Stimulated activated CD4-positive, alpha-beta T cell treated with anti-CD3 and anti-CD28 coated beads, Interleukin-4, amount 100 ng/mL, for 24 hours (primary cell): ENCODE measurements around the gene TCN1.
A peak's percentile ranks its signal among the peaks of the same experiment; 100 is the strongest.
"Not testable (repeated sequence)": the region's sequence is repeated elsewhere in the genome, so short reads cannot be mapped to it uniquely, and the experiment has no call there.

Source experiments
- DNase-seq: peaks from one replicate; pipeline ENCODE4 v3.0.0-alpha.2; 2020

TCN1 gene

GRCh38 chr11:59854871-59855270 lies 11.4 kb downstream of the TCN1 start:
- no peak for DNase-seq

DNA sequence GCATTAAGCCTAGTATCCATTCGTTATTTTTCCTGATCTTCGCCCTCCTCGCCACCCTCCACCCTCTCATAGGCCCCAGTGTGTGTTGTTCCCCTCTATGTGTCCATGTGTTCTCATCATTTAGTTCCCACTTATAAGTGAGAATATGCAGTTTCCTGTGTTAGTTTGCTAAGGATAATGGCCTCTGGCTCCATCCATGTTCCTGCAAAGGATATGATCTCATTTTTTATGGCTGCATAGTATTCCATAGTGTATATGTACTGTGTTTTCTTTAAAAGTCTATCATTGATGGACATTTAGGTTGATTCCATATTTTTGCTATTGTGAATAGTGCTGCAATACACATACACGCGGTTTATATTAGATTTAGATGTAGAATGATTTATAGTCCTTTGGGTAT lies 14.9 kb downstream of the TCN1 start:
- DNase-seq: not testable (repeated sequence)

DNA sequence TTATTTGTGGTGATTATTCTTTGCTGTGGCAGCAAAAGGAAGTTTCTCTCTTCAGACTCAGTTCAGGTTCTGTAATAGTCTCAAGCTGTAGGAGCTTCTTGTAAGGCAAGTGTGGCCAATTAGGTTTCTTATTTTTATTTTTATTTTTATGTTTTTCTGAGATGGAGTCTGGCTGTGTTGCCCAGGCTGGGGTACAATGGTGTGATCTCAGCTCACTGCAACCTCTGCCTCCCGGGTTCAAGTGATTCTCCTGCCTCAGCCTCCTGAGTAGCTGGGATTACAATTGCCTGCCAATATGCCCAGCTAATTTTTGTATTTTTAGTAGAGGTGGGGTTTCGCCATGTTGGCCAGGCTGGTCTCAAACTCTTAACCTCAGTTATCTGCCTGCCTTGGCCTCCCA lies 16.7 kb downstream of the TCN1 start:
- DNase-seq: not testable (repeated sequence)

GRCh38 chr11:59849129-59849528 lies 17.2 kb downstream of the TCN1 start:
- no peak for DNase-seq

DNA sequence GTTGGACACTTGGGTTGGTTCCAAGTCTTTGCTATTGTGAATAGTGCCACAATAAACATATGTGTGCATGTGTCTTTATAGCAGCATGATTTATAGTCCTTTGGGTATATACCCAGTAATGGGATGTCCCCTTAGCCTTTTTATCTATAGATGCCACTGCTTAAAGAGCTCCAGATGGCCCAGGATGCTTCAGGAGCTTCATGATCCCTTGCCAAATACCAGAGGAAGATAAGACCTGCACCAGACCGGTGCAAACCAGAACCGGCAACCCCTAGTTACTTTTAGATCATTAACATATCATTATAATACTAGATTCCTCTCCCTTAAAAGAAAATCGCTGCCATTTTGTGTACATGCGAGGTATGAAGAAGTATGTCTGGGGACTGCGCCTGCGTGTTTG lies 17.8 kb downstream of the TCN1 start:
- not testable (repeated sequence) for DNase-seq

- DNase-seq: no peak
These were observed 18.7 kb downstream of the TCN1 start for GRCh38 chr11:59847626-59848025.

DNA sequence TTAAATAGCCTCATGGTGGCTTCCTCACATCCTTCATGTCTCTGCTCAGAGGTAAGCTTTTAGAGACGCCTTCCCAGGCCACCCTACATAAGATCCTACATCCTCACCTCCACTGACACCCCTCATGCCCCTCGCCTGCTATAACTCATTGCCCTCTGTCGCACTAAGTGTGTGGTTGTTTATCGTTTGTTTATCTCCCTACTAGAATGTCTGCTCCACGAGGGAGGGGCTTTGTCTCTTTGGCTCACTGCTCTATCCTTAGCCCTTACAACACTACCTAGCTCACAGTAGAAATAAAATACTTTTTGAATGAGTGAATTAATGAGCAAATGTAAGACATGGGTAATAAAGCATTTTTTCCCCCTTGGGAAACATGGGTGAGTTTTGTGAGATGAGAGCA lies 19.7 kb downstream of the TCN1 start:
- no peak for DNase-seq

GRCh38 chr11:59845399-59845798 lies 20.9 kb downstream of the TCN1 start, which contains the start of gene CBLIF:
Gene CBLIF, minus strand, starts transcription at chr11:59845499. Its CDS starts 46 bp downstream, at chr11:59845453.
- no peak for DNase-seq

- no peak for DNase-seq
These were observed 24.0 kb downstream of the TCN1 start for GRCh38 chr11:59842316-59842715.

DNA sequence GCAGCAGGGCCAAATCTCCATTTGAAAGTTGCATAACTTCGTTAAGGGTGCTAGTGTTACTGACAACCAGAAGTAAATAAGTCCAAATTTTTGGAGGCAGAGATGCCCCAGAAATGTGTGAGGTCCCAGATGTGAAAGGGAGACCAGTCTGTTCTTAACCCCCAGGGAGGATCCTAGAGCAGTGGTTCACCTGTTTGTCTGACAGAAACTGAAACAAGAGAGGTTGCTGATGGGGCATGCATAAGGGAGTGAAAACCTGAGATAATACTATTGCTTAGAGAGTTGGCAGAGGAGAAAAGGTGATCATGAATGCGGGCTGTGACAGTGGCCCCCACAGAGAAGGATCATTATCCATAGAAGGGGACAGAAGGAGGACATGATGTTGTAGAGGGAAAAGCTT lies 24.8 kb downstream of the TCN1 start:
- DNase-seq: no peak

- DNase-seq: no peak
These were observed 26.7 kb downstream of the TCN1 start for GRCh38 chr11:59839615-59840014.

- no peak for DNase-seq
These were observed 32.7 kb downstream of the TCN1 start for GRCh38 chr11:59833602-59834001.

- DNase-seq: no peak
These were observed 36.9 kb downstream of the TCN1 start for GRCh38 chr11:59829358-59829757.

- peak; percentile 16 for DNase-seq
These were observed 43.2 kb downstream of the TCN1 start for GRCh38 chr11:59822989-59823566.

GRCh38 chr11:59818572-59818971 lies 47.7 kb downstream of the TCN1 start:
- DNase-seq: no peak

DNA sequence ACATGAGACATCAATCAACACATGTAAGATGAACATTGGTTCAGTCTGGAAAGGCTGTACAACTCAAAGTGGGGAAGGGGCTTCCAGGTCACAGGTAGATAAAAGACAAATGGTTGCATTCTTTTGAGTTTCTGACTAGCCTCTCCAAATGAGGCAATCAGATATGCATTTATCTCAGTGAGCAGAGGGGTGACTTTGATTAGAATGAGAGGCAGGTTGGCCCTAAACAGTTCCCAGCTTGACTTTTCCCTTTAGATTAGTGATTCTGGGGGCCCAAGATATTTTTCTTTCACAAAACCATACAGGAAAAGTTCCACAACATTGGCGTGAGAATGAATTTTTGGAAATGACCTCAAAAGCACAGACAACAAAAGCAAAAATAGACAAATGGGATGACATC lies 49.9 kb downstream of the TCN1 start:
- DNase-seq: not testable (repeated sequence)

- no peak for DNase-seq
These were observed 50.5 kb downstream of the TCN1 start for GRCh38 chr11:59815754-59816153.

DNA sequence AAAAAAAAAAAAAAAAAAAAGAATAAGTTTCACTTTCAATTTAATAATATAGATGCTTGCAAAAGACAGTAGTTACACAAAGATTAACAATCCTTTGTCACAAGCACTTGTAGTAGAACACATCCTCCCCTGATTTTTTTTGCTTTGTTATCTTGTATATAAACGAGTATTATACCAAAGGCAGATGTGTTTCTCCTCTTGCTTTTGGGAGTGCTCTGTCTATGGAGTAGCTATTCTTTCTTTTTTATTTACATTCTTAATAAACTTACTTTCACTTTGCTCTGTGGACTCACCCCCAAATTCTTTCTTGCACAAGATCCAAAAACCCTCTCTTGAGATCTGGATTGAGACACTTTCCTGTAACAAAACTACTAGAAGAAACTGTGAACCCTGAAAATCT lies 52.3 kb downstream of the TCN1 start:
- DNase-seq: no peak

DNA sequence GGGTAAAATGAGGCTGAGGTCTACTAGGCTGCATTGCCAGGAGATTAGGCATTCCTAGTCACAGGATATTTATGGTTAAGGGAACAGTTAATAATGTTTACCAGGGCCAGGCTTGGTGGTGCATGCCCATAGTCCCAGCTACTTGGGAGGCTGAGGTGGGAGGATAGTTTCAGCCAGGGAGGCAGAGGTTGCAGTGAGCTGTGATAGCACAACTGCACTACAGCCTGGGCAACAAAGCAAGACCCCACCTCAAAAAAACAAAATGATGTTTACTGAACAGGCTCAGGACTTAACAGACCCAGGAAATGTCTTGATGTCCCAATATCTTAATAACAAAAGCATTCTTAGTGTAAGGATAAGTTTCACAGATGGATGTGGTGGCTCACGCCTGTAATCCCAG lies 52.9 kb downstream of the TCN1 start:
- DNase-seq: no peak

- no peak for DNase-seq
These were observed 54.1 kb downstream of the TCN1 start for GRCh38 chr11:59812220-59812619.

- no peak for DNase-seq
These were observed 55.4 kb downstream of the TCN1 start for GRCh38 chr11:59810911-59811259.

- DNase-seq: peak; percentile 91
These were observed 55.9 kb downstream of the TCN1 start, which contains the start of gene MRPL16 for GRCh38 chr11:59810189-59810910. Gene MRPL16, minus strand, starts transcription at chr11:59810778. Its CDS starts 120 bp downstream, at chr11:59810658.

- no peak for DNase-seq
These were observed 59.2 kb downstream of the TCN1 start for GRCh38 chr11:59807047-59807610.

DNA sequence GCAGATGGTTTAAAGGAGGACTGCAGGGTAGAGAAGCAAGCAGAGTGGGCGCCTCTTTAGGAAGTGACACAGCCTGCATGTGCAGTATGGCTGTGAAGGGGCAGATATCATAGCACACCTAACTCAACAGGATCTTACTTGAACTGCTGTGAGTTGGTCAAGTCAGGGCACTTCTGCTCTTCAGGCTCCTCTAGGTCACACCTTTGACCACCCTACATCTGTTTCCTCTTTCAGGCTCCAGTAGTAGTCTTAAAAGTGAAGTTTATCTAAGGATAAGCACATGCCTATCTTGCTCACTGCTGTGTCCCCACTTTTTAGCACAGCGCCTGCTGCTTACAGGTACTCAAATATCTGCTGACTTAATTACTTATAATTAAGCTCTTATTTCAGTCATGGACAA lies 62.2 kb downstream of the TCN1 start:
- no peak for DNase-seq
